GM23248 (cell line): Measurements from ENCODE around the gene LRRN4CL.

Experiments
- EZH2 ChIP-seq: fragments of 200-600 bp; sonication (generic); IDR thresholded peaks from 2 replicates; pipeline ENCODE4 v1.6.1; 2018; ENCODE audit warnings: antibody characterized with exemption, mild to moderate bottlenecking; ENCODE audit not compliant: insufficient read depth, poor library complexity, severe bottlenecking
- EZH2phosphoT487 ChIP-seq: fragments of 200-600 bp; sonication (generic); IDR thresholded peaks from 2 replicates; pipeline ENCODE4 v1.6.1; 2018; ENCODE audit warnings: antibody characterized with exemption, moderate library complexity, mild to moderate bottlenecking, low read depth; ENCODE audit not compliant: insufficient read depth

- TF ChIP-seq EZH2 = no peak
- no peak for TF ChIP-seq EZH2phosphoT487
Measured at GRCh38 chr11:62708793-62709192, 19.5 kb upstream of the LRRN4CL start.
